Gastroesophageal sphincter (tissue), 4 donors: ENCODE results near the gene PLGRKT. TPM values are rescaled to one million over a fixed set of nuclear protein-coding genes. Genes with fewer than 3 reads are reported as not detected.

ENCODE experiments used
- ATAC-seq: fragments of 150-250 bp; one replicate; pipeline ENCODE4 v1.9.1; 2016; ENCODE audit warnings: mild to moderate bottlenecking, moderate library complexity
- H3K27ac ChIP-seq, 4 donors: fragments of 200-600 bp; sonication (generic) in 3 of 4; 1 replicate in 3 of 4; 2 replicates in 1 of 4; pipeline ENCODE4 v1.5.1; 2016 to 2019
- H3K27me3 ChIP-seq: fragments of 200-600 bp; sonication (generic); one replicate; pipeline ENCODE4 v1.5.1; 2019
- H3K36me3 ChIP-seq, 2 donors: fragments of 200-600 bp; sonication (generic); one replicate each; pipeline ENCODE4 v1.5.1; 2019; ENCODE audit warnings: control low read depth in 1 of 2
- H3K4me1 ChIP-seq, 3 donors: fragments of 200-600 bp; sonication (generic); 1 replicate in 2 of 3; 2 replicates in 1 of 3; pipeline ENCODE4 v1.5.1; 2016 to 2019; ENCODE audit warnings: control low read depth in 2 of 3
- H3K4me3 ChIP-seq, 2 donors: fragments of 200-600 bp; sonication (generic); one replicate each; pipeline ENCODE4 v1.5.1; 2019; ENCODE audit warnings: mild to moderate bottlenecking in 1 of 2, moderate library complexity in 1 of 2
- H3K9me3 ChIP-seq, 3 donors: fragments of 200-600 bp; sonication (generic); one replicate each; pipeline ENCODE4 v1.5.1; 2017 to 2019; ENCODE audit warnings: control low read depth in 2 of 3
- CTCF ChIP-seq, 4 experiments: fragments of 200-600 bp in 2 of 4; fragments of 450-650 bp in 2 of 4; sonication (generic) in 1 of 4; IDR thresholded peaks; one replicate each; pipeline ENCODE4 v1.5.1; 2017 to 2019; ENCODE audit warnings: antibody characterized with exemption in 4 of 4, mild to moderate bottlenecking in 2 of 4, moderate library complexity in 2 of 4
- EP300 ChIP-seq: sonication (generic); formaldehyde crosslinking; IDR thresholded peaks from one replicate; pipeline ENCODE4 v1.6.1; 2017; ENCODE audit warnings: antibody characterized with exemption, mild to moderate bottlenecking
- POLR2A ChIP-seq, 2 donors: fragments of 450-650 bp; IDR thresholded peaks; one replicate each; pipeline ENCODE4 v1.6.1; 2017; ENCODE audit warnings: antibody characterized with exemption in 2 of 2, mild to moderate bottlenecking in 2 of 2, moderate library complexity in 1 of 2
- POLR2AphosphoS5 ChIP-seq: sonication (generic); formaldehyde crosslinking; IDR thresholded peaks from one replicate; pipeline ENCODE4 v1.6.1; 2017; ENCODE audit warnings: antibody characterized with exemption
- WGBS, 2 donors: methylation state at CpG; one replicate each; pipeline ENCODE4 v1.1.5; 2018; ENCODE audit warnings: low coverage in 1 of 2; 5-methylcytosine and 5-hydroxymethylcytosine counted together
- total RNA-seq, 4 donors: library from RNA; depleted of rRNA; stranded (reverse); fragments of >200 nt; gene quantifications; one replicate each; pipeline ENCODE4 v1.1.0, GENCODE V29; 2016

The PLGRKT gene
- total RNA-seq, 4 donors from 2014 or later, result 8.8 to 22.6 (median 13.3) TPM

GRCh38 chr9:5360341-5360740 is 77.4 kb downstream of the PLGRKT start:
- Histone ChIP-seq H3K27ac (no peak overlapping the region), H3K4me1 (peaks cover 0 to 12% (median 0%) of the 10 kb centered on the region in 3 donors), H3K9me3 (no peaks in the 10 kb centered on the region), H3K36me3 (peaks cover 0 to 18% of the 10 kb centered on the region in 2 donors), H3K4me3 (no peak overlapping the region), H3K27me3 (no peaks in the 10 kb centered on the region)
- no peak for TF ChIP-seq EP300
- no peak for TF ChIP-seq POLR2A (IDR thresholded peaks at IDR 0.05)
- TF ChIP-seq POLR2AphosphoS5, result no peak
- TF ChIP-seq CTCF (IDR thresholded peaks at IDR 0.05), result no peak
- ATAC-seq, result no peak

GRCh38 chr9:5357431-5358105 is 80.2 kb downstream of the PLGRKT start:
- TF ChIP-seq CTCF (IDR thresholded peaks at IDR 0.05), result no peak
- no peak for TF ChIP-seq POLR2A (IDR thresholded peaks at IDR 0.05)
- no peak for TF ChIP-seq EP300
- no peak for TF ChIP-seq POLR2AphosphoS5
- Histone ChIP-seq H3K4me3 (no peak overlapping the region), H3K36me3 (peaks cover 0 to 18% of the 10 kb centered on the region in 2 donors), H3K27me3 (no peaks in the 10 kb centered on the region), H3K9me3 (no peaks in the 10 kb centered on the region), H3K4me1 (peaks cover 0 to 12% (median 0%) of the 10 kb centered on the region in 3 donors), H3K27ac (no peak overlapping the region)
- no peak for ATAC-seq
- 56 to 80% methylated on average over 1 of the region's 1 CpG for WGBS, 2 donors

DNA sequence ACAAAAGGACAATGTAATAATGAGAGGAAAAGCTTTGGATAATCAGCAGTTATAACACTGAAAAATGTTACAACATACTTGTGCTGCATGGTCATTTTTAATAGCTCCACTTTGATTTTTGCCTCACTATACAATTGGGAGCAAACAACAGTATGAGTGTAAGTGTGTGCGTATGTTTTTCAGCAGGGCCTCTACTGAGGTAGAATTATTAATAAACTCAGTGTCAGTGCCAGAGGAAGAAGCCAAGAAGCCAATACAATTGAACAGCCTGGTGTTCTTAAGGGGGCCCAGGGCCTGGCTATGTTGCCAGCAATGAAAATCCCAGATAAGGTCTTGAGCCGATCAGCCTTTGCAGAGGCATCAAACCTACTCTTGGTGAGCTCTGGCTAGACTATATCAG is 81.9 kb downstream of the PLGRKT start:
- Histone ChIP-seq H3K27ac (no peak overlapping the region), H3K36me3 (peaks cover 0 to 14% of the 10 kb centered on the region in 2 donors), H3K4me1 (peaks cover 0 to 12% (median 0%) of the 10 kb centered on the region in 3 donors), H3K27me3 (no peaks in the 10 kb centered on the region), H3K9me3 (peaks cover 0 to 2% (median 0%) of the 10 kb centered on the region in 3 donors), H3K4me3 (no peak overlapping the region)
- TF ChIP-seq POLR2A (IDR thresholded peaks at IDR 0.05), result no peak
- TF ChIP-seq CTCF (IDR thresholded peaks at IDR 0.05), result no peak
- no peak for TF ChIP-seq POLR2AphosphoS5
- TF ChIP-seq EP300, result no peak
- WGBS, 2 donors, result 69 to 85% methylated on average over 2 of the region's 2 CpGs
- no peak for ATAC-seq

GRCh38 chr9:5355226-5355625 is 82.5 kb downstream of the PLGRKT start:
- Histone ChIP-seq H3K4me1 (peaks cover 0 to 12% (median 0%) of the 10 kb centered on the region in 3 donors), H3K27me3 (no peaks in the 10 kb centered on the region), H3K27ac (no peak overlapping the region), H3K36me3 (peaks cover 0 to 8% of the 10 kb centered on the region in 2 donors), H3K4me3 (no peak overlapping the region), H3K9me3 (peaks cover 0 to 8% (median 0%) of the 10 kb centered on the region in 3 donors)
- TF ChIP-seq POLR2A (IDR thresholded peaks at IDR 0.05), result no peak
- no peak for TF ChIP-seq POLR2AphosphoS5
- TF ChIP-seq EP300, result no peak
- TF ChIP-seq CTCF (IDR thresholded peaks at IDR 0.05), result no peak
- 100% methylated on average over 1 of the region's 1 CpG for WGBS, 2 donors
- no peak for ATAC-seq

DNA sequence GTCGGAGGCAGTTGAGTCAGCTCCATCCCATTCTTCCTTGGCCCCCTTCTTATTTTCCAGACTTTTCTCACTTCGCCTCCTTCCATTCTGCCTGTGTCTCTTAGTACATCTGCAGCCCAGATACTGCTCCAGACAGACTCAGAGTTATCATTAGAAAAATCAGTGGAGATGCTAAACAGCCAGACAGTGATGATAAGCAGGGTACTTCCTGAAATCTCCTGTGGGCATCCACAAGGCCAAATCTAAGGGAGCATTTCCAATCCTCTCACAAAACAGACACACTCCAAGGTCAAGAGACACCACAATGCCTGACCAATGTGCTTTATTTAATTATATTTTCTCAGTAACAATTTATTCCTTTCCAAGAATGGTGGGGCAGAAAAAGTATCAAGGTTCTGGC is 83.5 kb downstream of the PLGRKT start:
- WGBS, 2 donors, result 84% methylated on average over 2 of the region's 2 CpGs; no CpG with 5 or more reads in 1 of the 2 donors
- Histone ChIP-seq H3K27me3 (no peaks in the 10 kb centered on the region), H3K36me3 (peaks cover 0 to 6% of the 10 kb centered on the region in 2 donors), H3K4me3 (no peak overlapping the region), H3K4me1 (peaks cover 0 to 12% (median 0%) of the 10 kb centered on the region in 3 donors), H3K9me3 (peaks cover 0 to 16% (median 0%) of the 10 kb centered on the region in 3 donors), H3K27ac (no peak overlapping the region)
- TF ChIP-seq CTCF (IDR thresholded peaks at IDR 0.05) (no peak), EP300 (no peak), POLR2AphosphoS5 (no peak), POLR2A (IDR thresholded peaks at IDR 0.05) (no peak)
- ATAC-seq, result no peak
